KG1 (cell line): Measurements from ENCODE around the gene GPC5.
"Not testable (repeated sequence)": the region's sequence is repeated elsewhere in the genome, so short reads cannot be mapped to it uniquely, and the experiment has no call there.

Experiments
- DNase-seq: peaks from one replicate; lab custom pipeline; 2025; lab: John Stamatoyannopoulos, UW

GPC5 gene

GRCh38 chr13:91879360-91879759, 480.9 kb downstream of the GPC5 start:
- DNase-seq = no peak

- no peak for DNase-seq
Observed at GRCh38 chr13:91882918-91883317, 484.5 kb downstream of the GPC5 start.

- DNase-seq = no peak
Observed at GRCh38 chr13:91889641-91890040, 491.2 kb downstream of the GPC5 start.

GRCh38 chr13:91891141-91891540, 492.7 kb downstream of the GPC5 start:
- no peak for DNase-seq

GRCh38 chr13:91893040-91893439, 494.6 kb downstream of the GPC5 start:
- no peak for DNase-seq

- DNase-seq = no peak
Observed at GRCh38 chr13:91894316-91894715, 495.9 kb downstream of the GPC5 start.

GRCh38 chr13:91896547-91896946, 498.1 kb downstream of the GPC5 start:
- no peak for DNase-seq

- DNase-seq = not testable (repeated sequence)
Observed at GRCh38 chr13:91898986-91899385, 500.6 kb downstream of the GPC5 start.

GRCh38 chr13:91902291-91902690, 503.9 kb downstream of the GPC5 start:
- no peak for DNase-seq

- DNase-seq = no peak
Observed at GRCh38 chr13:91904005-91904404, 505.6 kb downstream of the GPC5 start.

GRCh38 chr13:91904597-91904996, 506.2 kb downstream of the GPC5 start:
- DNase-seq = no peak

- DNase-seq = no peak
Observed at GRCh38 chr13:91907398-91907797, 509.0 kb downstream of the GPC5 start.

- DNase-seq = no peak
Observed at GRCh38 chr13:91909617-91910016, 511.2 kb downstream of the GPC5 start.

- no peak for DNase-seq
Observed at GRCh38 chr13:91922969-91923592, 524.7 kb downstream of the GPC5 start.

- DNase-seq = no peak
Observed at GRCh38 chr13:91930687-91931086, 532.3 kb downstream of the GPC5 start.

GRCh38 chr13:91934354-91934753, 535.9 kb downstream of the GPC5 start:
- no peak for DNase-seq

GRCh38 chr13:91946498-91947070, 548.2 kb downstream of the GPC5 start:
- no peak for DNase-seq

GRCh38 chr13:91948736-91949135, 550.3 kb downstream of the GPC5 start:
- no peak for DNase-seq

GRCh38 chr13:91950803-91951202, 552.4 kb downstream of the GPC5 start:
- DNase-seq = no peak

GRCh38 chr13:91955546-91956355, 557.3 kb downstream of the GPC5 start:
- DNase-seq = no peak

GRCh38 chr13:91960947-91961346, 562.5 kb downstream of the GPC5 start:
- no peak for DNase-seq

GRCh38 chr13:91962946-91963345, 564.5 kb downstream of the GPC5 start:
- no peak for DNase-seq

- no peak for DNase-seq
Observed at GRCh38 chr13:91965511-91965910, 567.1 kb downstream of the GPC5 start.
